Effector CD4-positive, alpha-beta T cell (primary cell): ENCODE results near the gene AHCY.
"Not testable (repeated sequence)": the region's sequence is repeated elsewhere in the genome, so short reads cannot be mapped to it uniquely, and the experiment has no call there.

Experiments used
- DNase-seq: peaks from one replicate; pipeline ENCODE4 v3.0.0-alpha.2; 2020
- total RNA-seq: gene quantifications from one replicate; lab custom pipeline; 2026; lab: John Stamatoyannopoulos, UW

AHCY gene
- 16.9 reads per million, percentile 43 among the genes with 10 or more reads in this experiment for total RNA-seq

- DNase-seq = peak; percentile 88
Observed at GRCh38 chr20:34302723-34303533, at the start of gene AHCY. AHCY (minus strand) TSS chr20:34303355; CDS start chr20:34303270, 85 bp downstream.

GRCh38 chr20:34350095-34350494, 46.9 kb upstream of the AHCY start:
- DNase-seq = no peak

DNA sequence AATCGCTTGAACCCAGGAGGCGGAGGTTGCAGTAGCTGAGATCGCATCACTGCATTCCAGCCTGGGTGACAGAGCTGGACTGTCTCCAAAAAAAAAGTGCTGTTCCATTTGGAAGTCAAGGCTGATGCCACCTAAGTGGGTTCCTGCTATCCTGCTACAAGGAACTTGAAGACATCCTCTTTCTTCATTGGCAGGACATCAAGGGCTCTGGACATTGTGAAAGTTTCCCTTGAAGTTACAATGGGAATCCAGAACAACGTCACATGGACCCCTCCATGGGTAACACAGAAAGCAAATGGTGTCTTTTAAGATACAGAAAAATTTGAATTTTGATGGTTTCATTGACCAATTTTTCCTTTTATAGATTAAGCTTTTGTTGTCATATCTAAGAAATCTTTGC, 44.4 kb upstream of the AHCY start:
- no peak for DNase-seq

DNA sequence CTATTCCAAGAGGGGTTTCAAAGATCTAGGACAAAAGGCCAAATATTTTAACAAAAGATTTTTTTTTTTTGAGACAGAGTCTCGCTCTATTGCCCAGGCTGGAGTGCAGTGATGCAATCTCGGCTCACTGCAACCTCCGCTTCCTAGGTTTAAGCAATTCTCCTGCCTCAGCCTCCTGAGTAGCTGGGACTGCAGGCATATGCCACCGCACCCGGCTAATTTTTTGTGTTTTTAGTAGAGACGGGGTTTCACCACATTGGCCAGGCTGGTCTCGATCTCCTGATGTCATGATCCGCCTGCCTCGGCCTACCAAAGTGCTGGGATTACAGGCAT, 43.3 kb upstream of the AHCY start:
- not testable (repeated sequence) for DNase-seq

DNA sequence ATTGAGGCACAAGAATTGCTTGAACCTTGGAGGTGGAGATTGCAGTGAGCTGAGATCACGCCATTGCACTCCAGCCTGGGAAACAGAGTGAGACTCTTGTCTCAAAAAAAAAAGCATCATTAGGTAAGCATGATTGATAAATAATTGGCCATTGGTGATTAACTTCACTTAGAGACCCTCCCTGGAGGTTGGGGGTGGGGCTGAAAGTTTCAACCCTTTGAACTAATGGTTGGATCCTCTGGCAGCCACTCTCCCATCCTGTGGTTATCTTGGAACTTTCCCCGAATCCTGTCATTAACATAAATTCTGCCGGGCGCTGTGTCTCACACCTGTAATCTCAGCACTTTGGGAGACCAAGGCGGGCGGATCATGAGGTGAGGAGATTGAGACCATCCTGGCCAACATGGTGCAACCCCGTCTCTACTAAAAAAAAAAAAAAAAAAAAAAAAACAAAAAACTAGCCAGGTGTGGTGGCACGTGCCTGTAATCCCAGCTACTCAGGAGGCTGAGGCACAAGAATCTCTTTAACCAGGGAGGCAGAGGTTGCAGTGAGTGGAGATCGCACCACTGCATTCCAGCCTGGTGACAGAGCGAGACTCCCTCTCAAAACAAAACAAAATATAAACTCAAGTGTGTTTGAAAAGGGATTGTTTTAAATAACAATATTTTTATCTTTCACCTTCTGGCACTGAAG, 42.8 kb upstream of the AHCY start:
- not testable (repeated sequence) for DNase-seq

- DNase-seq = no peak
Observed at GRCh38 chr20:34345402-34345736, 42.2 kb upstream of the AHCY start.

GRCh38 chr20:34344238-34344637, 41.1 kb upstream of the AHCY start:
- no peak for DNase-seq

- no peak for DNase-seq
Observed at GRCh38 chr20:34343458-34344211, 40.5 kb upstream of the AHCY start.

DNA sequence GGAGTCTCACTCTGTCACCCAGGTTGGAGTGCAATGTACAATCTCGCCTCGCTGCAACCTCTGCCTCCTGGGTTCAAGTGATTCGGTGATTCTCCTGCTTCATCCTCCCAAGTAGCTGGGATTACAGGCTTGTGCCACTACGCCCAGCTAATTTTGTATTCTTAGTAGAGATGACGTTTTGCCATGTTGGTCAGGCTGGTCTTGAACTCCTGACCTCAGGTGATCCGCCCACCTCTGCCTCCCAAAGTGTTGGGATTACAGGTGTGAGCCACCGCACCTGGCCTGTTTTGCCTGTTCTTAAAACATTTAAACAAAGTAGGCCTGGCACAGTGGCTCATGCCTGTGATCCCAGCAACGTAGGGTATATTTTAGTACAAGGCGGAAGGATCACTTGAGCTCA, 38.0 kb upstream of the AHCY start:
- DNase-seq = not testable (repeated sequence)

DNA sequence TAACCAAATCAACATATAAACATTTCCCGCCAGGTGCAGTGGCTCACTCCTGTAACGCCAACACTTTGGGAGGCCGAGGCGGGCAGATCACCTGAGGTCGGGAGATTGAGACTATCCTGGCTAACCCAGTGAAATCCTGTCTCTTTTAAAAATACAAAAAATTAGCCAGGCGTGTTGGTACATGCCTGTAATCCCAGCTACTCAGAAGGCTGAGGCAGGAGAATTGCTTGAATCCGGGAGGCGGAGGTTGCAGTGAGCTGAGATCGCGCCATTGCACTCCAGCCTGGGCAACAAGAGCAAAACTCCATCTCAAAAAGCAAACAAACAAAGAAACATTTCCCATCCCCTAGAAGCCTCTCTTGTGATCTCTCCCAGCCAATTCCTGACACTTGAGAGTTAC, 37.6 kb upstream of the AHCY start:
- not testable (repeated sequence) for DNase-seq

DNA sequence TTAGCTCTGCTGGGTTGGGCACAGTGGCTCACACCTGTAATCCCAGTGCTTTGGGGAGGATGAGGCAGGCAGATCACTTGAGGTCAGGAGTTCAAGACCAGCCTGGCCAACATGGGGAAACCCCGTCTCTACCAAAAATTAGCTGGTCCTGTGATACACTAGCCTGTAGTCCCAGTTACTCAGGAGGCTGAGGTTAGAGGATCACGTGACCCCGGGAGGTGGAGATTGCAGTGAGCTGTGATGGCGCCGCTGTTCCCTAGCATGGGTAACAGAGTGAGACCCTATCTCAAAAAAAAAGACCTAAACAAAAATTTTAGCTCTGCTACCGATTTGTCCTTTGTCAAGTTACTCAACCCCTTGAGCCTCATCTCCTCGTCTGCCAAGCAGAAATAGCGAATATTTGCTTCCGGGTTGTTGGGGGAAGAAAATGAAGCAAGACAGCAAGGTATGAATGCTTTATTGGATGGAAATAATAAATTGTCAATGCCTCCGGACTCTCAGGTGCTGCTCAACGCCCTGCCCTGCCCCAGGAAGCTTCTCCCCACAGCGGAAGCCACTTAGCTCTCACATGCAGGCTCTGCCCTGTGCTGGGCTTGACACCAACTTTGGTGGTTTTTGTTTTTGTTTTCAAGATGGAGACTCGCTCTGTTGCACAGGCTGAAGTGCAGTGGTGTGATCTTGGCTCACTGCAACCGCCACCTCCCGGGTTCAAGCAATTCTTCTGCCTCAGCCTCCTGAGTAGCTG, 35.0 kb upstream of the AHCY start:
- no peak for DNase-seq

- no peak for DNase-seq
Observed at GRCh38 chr20:34337544-34337943, 34.4 kb upstream of the AHCY start.

GRCh38 chr20:34334654-34335407, 31.7 kb upstream of the AHCY start:
- DNase-seq = no peak

- no peak for DNase-seq
Observed at GRCh38 chr20:34333786-34334185, 30.6 kb upstream of the AHCY start.

GRCh38 chr20:34332262-34332920, 29.2 kb upstream of the AHCY start:
- no peak for DNase-seq

DNA sequence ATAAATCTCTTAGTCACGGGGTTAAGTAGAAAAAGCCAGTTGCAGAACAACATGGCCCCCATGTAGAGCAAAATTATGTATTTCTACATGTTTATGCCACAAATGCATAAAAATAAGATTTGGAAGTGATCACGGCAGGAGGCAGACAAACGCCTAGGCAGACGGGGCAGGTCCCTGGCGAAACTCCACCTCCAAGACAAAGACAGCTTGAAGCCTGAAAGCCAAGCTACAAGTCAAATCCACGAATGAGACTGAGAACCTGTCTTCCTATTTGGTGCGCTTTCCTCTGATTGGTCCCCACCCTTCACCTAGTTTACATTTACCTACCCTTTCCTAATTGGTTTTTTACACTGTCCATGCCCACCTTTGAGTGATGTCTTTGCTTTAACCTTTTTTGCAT, 28.7 kb upstream of the AHCY start:
- no peak for DNase-seq

GRCh38 chr20:34330861-34331544, 27.8 kb upstream of the AHCY start:
- not testable (repeated sequence) for DNase-seq

DNA sequence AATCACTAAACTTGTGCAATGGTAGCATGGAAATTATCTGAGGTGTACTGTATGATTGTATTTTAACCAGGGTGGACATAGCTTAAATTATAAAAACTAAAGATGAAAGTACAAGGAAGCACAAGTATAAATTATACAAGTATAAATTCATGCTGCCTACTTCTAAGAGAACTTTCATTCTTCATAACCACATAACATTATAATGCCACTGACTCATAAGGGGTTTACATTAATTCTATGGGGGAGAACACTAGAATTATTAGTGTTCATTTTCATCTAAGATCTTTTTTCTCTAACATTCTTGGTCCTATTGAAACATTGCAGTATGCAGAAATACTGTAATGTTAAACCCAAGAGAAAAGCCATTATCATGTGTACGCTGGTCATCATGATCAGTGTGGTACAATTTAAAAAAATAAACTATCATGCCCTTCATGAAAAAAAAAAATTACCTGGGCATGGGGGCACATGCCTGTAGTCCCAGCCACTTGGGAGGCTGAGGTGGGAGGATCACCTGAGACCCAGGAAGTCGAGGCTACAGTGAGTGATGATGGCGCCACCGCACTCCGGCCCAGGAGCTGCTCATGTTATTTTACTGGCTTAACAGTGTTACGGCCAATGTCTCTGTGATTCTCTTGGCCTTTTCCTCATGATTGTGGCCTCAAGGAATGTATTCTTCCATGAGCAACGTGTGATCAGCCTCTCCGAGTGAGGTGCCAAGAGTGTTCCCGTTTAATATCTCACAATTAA, 25.9 kb upstream of the AHCY start:
- no peak for DNase-seq

DNA sequence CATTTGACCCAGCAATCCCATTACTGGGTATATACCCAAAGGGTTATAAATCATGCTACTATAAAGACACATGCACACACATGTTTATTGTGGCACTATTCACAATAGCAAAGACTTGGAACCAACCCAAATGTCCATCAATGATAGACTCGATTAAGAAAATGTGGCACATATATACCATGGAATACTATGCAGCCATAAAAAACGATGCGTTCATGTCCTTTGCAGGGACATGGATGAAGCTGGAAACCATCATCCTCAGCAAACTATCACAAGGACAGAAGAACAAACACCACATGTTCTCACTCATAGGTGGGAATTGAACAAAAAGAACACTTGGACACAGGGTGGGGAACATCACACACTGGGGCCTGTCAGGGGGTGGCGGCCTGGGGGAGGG, 25.1 kb upstream of the AHCY start:
- DNase-seq = not testable (repeated sequence)

GRCh38 chr20:34324541-34324940, 21.4 kb upstream of the AHCY start:
- no peak for DNase-seq
